Activated CD4-positive, alpha-beta T cell treated with anti-CD3 and anti-CD28 coated beads for 48 hours (primary cell): ENCODE measurements around the gene PROM2.
"Not testable (repeated sequence)": the region's sequence is repeated elsewhere in the genome, so short reads cannot be mapped to it uniquely, and the experiment has no call there.

Experiments
- DNase-seq: peaks from one replicate; pipeline ENCODE4 v3.0.0-alpha.2; 2020

The PROM2 gene

DNA sequence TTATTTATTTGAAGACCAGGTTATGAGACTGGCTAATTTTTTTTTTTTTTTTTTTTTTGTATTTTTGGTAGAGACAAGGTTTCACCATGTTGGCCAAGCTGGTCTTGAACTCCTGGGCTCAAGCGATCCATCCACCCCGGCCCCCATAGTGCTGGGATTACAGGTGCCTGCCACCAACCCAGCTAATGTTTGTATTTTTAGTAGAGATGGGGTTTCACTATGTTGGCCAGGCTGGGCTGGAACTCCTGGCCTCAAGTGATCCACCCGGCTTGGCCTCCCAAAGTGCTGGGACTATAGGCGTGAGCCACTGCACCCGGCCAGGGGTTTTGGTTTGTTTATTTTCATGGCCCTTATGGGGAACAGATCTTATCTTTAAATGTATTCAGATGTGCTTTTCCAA lies 4.5 kb upstream of the PROM2 start:
- not testable (repeated sequence) for DNase-seq

DNA sequence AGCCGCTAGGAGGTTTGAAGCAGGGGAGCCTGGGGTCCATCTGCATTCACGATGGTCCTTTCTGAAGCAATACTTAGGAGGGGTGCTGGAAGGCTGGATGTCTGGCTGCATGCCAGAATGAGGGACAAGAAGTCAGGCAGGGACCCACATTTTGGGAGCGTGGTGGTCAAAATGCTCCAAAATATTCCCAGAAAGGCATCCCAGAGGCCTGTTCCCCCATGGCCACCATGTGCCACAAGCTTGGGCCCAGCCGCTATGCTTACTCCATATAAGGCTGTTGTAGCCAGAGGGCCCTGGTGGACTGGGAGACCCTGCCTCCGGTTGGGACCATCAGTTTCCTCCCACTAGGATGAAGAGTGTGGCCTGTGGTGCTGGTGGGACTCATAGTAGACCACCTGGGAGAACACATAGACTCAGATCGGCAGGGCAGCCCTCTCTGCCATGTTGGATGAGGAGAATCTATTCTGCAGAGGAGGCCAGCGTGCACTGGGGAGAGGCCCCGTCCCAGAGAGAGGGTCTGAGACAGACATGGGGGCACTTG lies 3.6 kb upstream of the PROM2 start:
- DNase-seq: no peak

DNA sequence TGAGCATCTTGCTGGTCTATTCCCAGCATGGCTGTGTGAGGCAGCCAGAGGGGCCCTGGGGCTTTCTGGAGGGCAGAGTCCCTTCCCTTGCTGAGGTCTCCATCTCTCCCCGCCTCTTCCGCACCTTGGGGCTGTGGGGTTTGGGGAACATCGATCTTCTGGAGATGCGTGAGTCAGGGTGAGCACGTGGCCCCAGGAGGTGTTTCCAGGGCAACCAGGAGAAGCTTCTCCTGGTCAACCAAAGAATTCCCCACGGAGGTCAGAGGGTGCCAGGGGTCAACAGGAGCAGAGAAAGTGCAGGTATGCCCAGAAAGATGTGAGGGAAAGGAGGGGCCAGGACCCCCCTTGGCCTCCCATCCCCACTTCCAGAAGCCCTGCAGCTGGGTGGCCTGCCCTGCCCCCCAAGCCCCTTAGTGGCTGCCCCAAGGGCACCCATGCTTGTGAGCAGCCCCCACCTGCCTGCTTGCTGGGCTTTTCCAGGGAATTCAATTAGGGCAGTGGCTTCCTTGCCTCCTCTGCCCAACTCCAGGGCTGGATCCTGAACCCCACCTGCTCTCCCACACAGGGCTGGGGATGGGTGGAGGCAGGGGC lies 2.8 kb upstream of the PROM2 start:
- DNase-seq: no peak

DNA sequence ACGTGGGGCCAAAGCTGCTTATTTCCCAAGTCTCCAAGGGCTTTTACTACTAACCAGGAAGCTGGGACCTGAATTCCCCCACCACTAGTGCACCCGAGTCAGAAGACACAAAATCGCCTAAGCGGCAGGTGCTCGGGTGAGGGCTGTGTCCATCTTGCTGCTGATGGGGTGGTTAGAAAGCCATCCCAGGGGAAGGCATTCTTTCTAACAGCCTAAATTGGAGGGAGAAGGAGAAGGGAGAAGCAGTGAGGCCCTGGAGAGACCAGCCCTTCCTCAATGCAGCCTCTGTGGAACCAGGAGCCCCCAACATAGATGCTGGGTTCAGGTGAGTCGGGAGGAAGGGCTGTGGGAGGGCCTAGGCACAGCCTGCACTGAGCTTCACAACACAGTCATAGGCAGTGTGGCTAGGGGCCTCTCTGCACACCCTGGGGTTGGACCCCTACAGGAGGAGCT lies 1.9 kb upstream of the PROM2 start:
- DNase-seq: no peak

DNA sequence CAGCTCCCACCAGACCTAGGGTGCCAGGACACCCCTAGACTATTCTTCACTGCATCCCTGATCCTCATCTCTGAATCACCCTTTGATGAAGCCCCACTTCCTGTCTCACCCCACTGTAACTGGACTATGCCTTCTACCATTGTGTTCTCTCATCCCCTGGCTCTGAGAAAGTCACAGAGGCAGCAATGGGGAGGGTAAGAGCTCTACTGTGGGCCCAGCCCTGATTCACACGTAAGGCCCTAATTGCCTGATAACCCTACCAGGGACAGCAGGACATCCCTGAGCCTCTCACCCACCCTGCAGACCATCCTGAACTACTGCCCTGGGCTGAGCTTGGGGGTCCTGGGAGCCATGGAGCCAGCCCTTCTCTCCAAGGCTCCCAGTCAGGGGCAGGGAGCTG lies 1.5 kb upstream of the PROM2 start:
- no peak for DNase-seq

DNA sequence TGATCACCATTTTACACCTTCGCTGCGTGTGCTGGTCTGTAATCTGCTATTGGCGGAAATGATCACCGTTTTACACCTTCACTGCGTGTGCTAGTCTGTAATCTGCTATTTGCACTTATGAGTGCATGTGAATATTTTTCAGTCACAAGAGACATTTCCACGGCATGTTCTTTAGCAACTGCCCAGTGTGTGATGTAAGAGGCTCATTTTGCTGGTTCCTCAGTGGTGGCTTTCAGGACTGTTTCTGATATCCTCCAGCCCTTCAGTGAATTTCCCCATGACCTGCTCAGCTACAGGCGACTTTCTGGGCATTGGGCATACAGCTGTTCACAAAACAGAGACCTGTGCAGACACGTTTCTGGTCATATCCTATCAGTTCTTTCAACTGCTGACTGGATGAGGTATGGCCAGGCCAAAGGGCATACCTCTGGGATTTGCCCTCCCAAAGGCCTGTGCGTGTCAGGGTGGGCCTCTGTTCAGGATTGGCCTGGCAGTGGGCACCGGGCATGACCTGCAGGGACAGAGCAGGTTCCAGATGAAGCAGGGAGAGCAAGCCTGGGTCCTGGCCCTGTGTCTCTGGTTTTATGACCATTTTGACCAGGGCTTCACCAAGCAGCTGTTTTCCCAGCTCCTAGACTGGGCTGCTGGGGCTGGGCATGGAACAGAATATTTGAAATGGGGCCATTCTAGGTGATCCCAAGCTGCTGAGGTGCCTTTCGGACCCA lies 521 bp upstream of the PROM2 start:
- no peak for DNase-seq

DNA sequence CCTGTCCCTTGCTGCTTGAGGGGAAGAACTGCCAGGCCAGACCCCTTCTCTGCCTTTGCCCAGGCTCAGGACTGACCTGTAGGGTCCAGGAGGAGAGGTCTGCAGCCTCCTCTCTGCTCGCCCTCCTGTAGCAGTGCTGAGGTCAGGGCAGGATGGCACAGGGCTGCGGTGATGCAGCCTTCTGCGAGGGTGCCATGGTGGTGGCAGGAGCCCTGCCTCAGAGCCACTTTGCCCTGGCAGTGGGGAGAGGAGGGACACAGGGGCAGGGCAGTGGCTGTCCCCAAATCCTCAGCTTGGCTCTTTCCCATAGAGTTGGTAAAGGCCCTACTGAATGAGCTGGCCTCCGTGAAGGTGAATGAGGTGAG lies 884 bp downstream of the PROM2 start:
- DNase-seq: no peak

DNA sequence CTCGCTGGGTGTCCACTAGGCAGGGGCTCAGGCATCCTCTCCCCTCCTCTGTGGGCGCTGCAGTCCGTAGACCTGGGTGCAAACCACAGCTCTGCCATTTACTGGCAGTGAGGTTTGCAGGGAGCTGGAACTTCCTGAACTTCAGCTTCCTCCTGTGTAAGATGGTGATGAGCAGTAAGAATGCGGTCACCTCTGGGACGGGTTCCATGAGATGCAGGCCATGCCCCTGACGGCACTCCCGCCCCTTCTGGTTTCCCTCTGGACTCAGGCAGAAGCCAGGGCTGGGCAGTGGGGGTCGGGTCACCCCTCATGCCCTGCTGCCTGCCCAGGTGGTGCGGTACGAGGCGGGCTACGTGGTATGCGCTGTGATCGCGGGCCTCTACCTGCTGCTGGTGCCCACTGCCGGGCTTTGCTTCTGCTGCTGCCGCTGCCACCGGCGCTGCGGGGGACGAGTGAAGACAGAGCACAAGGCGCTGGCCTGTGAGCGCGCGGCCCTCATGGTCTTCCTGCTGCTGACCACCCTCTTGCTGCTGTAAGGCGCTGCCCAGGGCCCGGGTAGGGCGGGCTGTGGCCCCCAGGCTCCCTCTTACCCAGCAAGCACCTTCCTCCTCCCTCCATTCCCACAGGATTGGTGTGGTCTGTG lies 1.5 kb downstream of the PROM2 start:
- DNase-seq: no peak

DNA sequence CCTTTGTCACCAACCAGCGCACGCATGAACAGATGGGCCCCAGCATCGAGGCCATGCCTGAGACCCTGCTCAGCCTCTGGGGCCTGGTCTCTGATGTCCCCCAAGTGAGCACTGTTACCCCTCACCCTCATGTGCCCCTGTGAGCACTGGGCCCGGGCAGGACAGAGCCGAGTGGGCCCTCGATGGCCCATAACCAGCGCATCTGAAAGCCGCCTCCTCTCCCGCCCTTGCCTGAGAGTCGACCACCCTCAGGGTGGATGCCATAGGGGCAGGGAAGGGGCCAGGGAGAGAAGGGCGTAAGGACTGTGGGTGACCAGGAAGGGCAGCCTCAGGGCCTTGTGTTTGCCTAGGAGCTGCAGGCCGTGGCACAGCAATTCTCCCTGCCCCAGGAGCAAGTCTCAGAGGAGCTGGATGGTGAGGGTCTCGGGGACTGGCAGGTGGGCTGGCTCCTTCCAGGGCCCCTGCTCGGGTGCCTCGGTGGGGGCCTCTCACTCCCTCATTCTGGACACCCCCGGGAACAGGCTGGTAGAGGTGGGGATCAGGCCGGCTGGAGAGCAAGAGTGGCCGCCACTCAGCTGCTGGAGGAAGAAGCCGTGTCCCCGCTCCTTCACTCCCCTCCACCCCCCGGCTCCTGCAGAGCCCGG lies 2.1 kb downstream of the PROM2 start:
- DNase-seq: no peak

DNA sequence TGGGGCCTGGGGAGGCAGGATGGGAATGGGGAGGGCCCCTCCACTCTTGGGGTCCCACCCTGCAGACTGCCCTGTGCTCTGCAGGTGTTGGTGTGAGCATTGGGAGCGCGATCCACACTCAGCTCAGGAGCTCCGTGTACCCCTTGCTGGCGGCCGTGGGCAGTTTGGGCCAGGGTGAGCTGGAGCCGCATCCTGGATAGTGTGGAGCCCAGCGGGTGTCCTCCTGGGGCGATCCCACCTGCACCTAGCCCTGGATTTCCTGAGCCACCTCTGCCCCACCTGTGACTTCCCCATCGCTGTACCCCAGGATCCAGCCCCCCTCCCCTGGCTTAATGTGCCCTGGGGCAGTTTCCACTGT lies 2.6 kb downstream of the PROM2 start:
- no peak for DNase-seq

DNA sequence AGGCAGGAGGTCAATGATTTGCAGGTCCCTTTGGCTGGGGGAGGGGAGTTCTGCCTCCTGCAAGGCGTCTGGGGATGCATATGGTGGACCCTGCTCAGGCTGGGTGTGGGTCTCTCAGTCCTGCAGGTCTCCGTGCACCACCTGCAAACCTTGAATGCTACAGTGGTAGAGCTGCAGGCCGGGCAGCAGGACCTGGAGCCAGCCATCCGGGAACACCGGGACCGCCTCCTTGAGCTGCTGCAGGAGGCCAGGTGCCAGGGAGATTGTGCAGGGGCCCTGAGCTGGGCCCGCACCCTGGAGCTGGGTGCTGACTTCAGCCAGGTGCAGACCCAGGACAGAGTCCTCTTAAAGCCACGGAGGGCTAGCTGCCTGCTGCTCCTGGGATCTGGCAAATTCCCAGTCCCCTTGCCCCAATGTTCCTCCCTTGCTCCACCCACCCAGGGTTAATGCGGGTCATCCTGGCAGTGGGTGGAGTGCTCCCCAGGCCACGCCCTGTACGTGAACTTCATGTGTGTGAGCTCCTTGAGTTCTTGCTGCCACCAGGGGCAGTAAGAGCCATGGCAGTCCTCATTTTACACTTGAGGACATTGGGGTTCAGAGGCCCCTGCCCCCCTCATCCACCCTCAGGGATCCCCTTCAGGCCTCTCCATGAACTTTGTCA lies 3.1 kb downstream of the PROM2 start:
- no peak for DNase-seq

DNA sequence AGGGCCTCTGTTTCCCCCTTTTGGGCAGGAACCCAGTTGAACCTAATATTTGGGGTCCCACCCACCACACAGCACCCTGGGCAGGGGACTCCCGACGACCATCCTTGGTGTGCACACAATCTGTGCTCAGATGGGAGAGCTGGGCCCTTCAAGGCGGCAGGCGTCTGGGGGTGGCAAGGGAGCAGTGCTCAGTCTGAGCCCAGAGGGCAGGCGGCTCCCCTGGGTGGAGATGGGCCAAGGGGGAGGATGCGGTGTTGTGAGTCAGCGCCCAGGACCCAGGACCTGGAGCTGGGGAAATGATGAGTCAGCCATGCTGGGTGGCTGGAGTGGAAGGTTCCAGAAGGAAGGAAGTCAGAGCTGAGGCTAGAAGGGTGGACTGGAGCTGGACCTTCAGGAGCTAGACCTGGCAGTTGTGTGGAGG lies 3.8 kb downstream of the PROM2 start:
- DNase-seq: no peak

DNA sequence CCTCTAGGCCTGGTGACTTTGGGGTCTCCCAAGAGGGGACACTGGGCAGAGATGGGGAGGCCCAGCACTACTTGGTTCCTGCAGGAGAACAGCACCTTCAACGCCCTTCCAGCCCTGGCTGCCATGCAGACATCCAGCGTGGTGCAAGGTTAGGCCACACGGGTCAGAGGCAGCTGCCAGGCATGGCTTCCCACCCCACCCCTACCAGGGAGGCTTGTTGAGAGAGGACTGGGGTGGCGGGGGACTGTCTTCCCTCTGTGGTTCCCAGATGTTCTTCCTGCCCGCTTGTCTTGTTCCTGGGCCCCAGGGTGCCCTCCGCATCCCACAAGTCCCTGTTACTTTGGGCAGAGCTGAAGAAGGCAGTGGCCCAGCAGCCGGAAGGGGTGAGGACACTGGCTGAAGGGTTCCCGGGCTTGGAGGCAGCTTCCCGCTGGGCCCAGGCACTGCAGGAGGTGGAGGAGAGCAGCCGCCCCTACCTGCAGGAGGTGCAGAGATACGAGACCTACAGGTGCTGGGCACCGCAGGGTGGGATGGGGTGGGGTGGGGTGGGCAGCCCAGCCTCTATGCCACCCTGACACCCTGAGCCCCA lies 4.5 kb downstream of the PROM2 start:
- no peak for DNase-seq

DNA sequence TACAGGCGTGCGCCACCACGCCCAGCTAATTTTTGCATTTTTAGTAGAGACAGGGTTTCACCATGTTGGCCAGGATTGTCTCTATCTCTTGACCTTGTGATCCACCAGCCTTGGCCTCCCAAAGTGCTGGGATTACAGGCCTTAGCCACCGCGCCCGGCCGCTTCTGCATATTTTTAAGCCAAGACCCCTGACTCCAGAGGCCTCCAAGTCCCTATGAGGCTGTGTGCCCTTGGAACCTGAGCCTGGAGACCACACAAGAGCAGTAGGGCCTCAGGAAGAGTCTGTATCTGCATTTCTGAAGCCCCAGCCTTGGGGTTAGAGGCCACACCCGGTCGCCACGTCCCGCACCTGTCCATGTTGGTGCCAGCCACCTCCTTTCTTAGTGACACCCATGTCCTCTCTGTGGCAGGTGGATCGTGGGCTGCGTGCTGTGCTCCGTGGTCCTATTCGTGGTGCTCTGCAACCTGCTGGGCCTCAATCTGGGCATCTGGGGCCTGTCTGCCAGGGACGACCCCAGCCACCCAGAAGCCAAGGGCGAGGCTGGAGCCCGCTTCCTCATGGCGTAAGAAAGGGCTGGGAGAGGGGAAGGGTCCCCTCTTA lies 5.3 kb downstream of the PROM2 start:
- DNase-seq: no peak

DNA sequence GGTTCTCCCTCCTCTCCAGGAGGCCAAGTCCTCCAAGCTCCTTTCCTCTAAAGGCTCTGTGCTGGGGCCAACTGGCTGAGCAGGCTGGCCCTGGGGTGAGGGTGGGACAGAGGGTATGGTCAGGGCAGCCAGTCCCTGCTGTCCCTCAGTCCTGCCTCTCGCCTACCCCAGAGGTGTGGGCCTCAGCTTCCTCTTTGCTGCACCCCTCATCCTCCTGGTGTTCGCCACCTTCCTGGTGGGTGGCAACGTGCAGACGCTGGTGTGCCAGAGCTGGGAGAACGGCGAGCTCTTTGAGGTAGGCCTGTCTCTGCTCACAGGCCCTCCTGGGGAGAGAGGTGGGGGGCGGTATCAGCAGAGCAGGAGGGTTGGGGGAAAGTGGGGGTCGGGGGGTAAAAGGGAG lies 6.8 kb downstream of the PROM2 start:
- no peak for DNase-seq

DNA sequence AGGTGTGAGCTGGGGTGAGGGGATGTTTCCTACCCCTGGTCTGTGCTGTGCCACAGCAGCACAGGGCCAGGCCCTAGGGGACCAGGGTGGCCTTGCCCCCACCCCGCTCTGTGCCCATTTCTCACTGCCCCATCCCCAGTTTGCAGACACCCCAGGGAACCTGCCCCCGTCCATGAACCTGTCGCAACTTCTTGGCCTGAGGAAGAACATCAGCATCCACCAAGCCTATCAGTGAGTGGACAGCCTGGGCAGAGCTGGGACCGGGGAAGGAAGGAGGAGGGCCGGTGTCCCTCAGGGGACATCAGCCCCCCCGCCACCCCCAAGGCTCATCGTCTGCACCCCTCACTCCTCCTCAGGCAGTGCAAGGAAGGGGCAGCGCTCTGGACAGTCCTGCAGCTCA lies 7.5 kb downstream of the PROM2 start:
- no peak for DNase-seq

DNA sequence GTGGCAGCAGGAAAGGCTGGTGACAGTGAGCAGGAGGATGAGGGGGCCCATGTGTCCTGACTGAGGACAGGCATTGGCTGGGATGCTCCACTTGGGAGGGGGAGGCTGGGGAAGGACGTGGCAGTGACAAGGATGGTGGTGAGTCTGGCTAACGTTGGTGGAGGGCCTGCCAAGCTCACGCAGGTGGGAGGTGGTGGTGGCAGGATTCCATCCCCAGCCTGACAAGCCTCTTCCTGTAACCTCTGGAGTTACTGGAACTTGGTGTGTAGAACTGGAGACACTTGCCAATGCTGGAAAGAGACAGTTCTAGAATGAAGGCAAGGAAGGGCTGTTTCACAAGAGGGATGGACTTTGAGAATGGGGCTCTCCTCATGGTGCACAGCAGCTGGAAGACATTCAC lies 8.2 kb downstream of the PROM2 start:
- DNase-seq: no peak

DNA sequence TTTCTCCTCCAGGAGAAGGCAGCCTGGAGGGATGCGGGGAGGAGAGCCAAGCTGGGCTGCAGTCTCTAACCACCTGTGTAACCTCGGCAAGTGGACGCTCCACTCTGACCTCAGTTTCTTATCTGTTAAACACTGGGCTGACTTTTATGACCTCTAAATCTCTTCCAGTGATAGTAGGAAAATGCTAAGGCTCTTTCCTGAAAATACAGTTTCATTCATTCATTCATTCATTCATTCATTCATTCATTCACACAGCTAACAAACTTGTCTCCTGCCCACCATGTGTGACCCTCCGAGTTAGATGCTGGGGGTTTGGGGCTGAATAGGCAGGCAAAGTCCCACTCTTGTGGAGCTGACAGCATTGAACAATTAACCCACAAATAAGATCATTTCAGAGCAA lies 9.3 kb downstream of the PROM2 start:
- DNase-seq: no peak

DNA sequence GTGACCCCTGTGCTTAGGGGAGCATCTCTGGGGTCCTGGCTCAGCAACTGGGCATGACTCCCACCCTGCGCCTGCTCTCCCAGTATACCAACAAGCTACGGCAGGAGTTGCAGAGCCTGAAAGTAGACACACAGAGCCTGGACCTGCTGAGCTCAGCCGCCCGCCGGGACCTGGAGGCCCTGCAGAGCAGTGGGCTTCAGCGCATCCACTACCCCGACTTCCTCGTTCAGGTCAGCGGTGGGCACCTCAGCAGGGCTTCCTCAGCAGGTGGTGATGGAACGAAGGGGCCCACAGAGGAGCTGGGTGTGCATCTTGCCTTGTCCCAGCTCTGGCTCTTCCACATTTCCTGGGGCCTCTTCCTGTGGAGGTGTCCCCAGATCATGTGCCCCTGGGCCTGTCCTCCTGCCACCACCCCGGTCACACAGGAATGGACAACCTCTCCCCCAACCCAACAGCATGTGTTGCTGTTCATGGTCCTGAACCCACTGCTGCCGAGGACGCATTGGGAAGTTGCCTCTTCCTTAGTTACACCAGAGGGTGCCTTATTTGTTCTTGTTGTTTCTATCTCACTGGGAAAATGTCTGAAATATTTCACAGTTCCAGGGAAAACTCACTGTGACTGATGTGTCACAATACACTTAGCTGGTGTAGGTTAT lies 10.8 kb downstream of the PROM2 start:
- no peak for DNase-seq

DNA sequence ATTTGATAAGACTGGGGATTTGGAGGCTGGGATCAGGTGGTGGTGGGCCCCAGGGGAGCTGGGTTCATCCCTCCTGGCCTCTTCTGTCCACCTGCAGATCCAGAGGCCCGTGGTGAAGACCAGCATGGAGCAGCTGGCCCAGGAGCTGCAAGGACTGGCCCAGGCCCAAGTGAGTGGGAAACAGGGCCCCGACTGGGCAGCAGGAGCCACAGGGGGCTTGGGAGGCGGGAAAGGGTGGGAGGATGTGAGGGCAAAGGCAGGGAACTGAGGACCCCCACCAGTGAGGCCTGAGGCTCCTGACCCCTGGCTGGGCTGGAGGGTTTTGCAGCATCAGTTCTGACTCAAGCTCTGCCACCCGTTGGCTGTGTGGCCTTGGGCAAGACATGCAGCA lies 11.3 kb downstream of the PROM2 start:
- no peak for DNase-seq

DNA sequence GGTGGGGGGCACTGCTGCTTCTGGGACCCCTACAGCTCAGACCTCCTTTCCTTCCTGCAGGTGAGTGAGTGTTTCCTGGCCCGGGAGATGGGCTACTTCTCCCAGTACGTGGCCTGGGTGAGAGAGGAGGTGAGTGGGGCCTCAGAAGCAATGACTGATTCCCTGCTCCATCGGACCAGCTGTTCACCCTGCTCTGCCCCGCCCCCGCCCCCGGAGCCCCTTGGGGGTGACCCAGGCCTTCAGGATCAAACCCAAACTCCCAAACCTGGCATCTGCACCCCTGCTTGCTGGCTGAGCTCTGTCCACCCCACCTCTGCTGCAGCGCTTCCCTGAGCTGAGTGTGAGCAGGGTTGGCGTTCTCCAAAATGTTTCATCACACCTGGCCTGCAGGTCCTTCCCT lies 13.1 kb downstream of the PROM2 start:
- DNase-seq: no peak

DNA sequence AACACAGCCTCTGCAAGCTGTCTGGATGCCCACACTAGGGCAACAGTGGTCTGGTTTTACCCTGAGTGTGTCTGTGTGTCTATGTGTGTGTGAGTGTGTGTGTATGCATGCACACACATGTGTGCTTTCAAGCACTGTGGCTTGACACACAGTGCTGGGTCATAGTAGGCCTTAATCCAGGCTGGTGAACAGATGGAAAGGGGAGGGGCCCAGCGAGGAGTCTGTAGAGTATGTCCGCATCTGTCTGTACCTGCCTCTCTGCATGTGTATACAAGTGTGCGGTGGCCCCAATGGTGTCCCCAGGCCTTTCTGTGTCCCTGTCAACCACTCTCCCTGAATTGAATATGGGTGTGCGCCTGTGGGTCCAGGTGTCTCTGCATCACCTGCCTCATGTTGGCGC lies 13.6 kb downstream of the PROM2 start:
- DNase-seq: no peak
